ENCODE results near the gene DDX49. TPM values are rescaled to one million over a fixed set of nuclear protein-coding genes. Genes with fewer than 3 reads are reported as not detected.

DDX49 gene
- total RNA-seq, 1 experiment from 2014 or later, result 47.9 TPM

- no peak for TF ChIP-seq NR1H2 (CRISPR knock-in tag; IDR thresholded peaks at IDR 0.05)
- TF ChIP-seq TEAD4 (CRISPR knock-in tag; IDR thresholded peaks at IDR 0.05), result no peak
- no peak for TF ChIP-seq KAT7 (CRISPR knock-in tag; IDR thresholded peaks at IDR 0.05; ENCODE audit: borderline replicate concordance)
Measured at GRCh38 chr19:18904334-18905057, 15.0 kb upstream of the DDX49 start (continued).

DNA sequence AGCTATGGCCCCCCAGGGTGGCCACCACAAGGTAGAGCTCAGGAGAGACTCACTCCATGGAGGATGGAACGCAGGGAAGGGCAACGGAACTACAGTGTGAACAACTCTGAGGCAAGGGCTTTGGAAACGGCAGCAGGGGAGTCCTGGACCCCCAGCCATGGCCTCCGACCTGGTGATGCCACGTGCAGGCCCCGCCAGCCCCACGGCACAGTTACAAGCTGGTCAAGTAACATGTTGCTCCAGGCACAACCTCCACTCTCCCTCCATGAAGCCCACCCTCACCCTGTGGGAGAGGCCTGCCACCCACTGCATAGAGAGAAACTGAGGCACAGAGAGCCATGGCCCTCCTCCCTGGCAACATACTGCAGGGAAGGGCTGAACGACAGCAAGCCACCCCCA, 14.5 kb upstream of the DDX49 start:
- ATAC-seq (no peak), DNase-seq (ENCODE audit: low spot score) (no peak)
- Mint-ChIP-seq H3K9me3 (no peaks in the 10 kb centered on the region), H3K27ac (no peak overlapping the region; the same call in 1 of the 2 replicates), H3K4me1 (no peaks in the 10 kb centered on the region), H3K4me3 (no peak overlapping the region), H3K27me3 (ENCODE audit: low read depth) (no peaks in the 10 kb centered on the region), H3K36me3 (peaks cover 12% of the 10 kb centered on the region; the same call in 1 of the 2 replicates)
- ChIA-PET POLR2A (no interaction called here), CTCF (interaction anchor here (1.6 kb wide), 1 partner anchor 82 kb away, joined by 4 read pairs; no protein-coding TSS in a partner anchor)
- no peak for TF ChIP-seq USF2 (CRISPR knock-in tag; IDR thresholded peaks at IDR 0.05)
- no peak for TF ChIP-seq SP1 (CRISPR knock-in tag; conservative IDR thresholded peaks at IDR 0.05)
- no peak for TF ChIP-seq CDX4 (CRISPR knock-in tag; IDR thresholded peaks at IDR 0.05; ENCODE audit: borderline replicate concordance)
- TF ChIP-seq, protein P1, sequence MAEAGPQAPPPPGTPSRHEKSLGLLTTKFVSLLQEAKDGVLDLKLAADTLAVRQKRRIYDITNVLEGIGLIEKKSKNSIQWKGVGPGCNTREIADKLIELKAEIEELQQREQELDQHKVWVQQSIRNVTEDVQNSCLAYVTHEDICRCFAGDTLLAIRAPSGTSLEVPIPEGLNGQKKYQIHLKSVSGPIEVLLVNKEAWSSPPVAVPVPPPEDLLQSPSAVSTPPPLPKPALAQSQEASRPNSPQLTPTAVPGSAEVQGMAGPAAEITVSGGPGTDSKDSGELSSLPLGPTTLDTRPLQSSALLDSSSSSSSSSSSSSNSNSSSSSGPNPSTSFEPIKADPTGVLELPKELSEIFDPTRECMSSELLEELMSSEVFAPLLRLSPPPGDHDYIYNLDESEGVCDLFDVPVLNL (CRISPR knock-in tag; IDR thresholded peaks at IDR 0.05; ENCODE audit: borderline replicate concordance, low read depth), result no peak
- TF ChIP-seq CBFB (CRISPR knock-in tag; IDR thresholded peaks at IDR 0.05; ENCODE audit: low read depth), result no peak
- no peak for TF ChIP-seq ZNF423 (CRISPR knock-in tag; IDR thresholded peaks at IDR 0.05)
- TF ChIP-seq ZSCAN18 (CRISPR knock-in tag; IDR thresholded peaks at IDR 0.05), result no peak
- no peak for TF ChIP-seq ZNF138 (CRISPR knock-in tag; conservative IDR thresholded peaks at IDR 0.05)
- TF ChIP-seq, protein P2, sequence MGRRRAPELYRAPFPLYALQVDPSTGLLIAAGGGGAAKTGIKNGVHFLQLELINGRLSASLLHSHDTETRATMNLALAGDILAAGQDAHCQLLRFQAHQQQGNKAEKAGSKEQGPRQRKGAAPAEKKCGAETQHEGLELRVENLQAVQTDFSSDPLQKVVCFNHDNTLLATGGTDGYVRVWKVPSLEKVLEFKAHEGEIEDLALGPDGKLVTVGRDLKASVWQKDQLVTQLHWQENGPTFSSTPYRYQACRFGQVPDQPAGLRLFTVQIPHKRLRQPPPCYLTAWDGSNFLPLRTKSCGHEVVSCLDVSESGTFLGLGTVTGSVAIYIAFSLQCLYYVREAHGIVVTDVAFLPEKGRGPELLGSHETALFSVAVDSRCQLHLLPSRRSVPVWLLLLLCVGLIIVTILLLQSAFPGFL (CRISPR knock-in tag; IDR thresholded peaks at IDR 0.05; ENCODE audit: borderline replicate concordance), result no peak
- TF ChIP-seq ETV6 (CRISPR knock-in tag; IDR thresholded peaks at IDR 0.05), result no peak
- no peak for TF ChIP-seq ATF6 (CRISPR knock-in tag; IDR thresholded peaks at IDR 0.05)

Data from WTC11 (cell line).